ENCODE results near the gene SLC22A31.

Gene SLC22A31

DNA sequence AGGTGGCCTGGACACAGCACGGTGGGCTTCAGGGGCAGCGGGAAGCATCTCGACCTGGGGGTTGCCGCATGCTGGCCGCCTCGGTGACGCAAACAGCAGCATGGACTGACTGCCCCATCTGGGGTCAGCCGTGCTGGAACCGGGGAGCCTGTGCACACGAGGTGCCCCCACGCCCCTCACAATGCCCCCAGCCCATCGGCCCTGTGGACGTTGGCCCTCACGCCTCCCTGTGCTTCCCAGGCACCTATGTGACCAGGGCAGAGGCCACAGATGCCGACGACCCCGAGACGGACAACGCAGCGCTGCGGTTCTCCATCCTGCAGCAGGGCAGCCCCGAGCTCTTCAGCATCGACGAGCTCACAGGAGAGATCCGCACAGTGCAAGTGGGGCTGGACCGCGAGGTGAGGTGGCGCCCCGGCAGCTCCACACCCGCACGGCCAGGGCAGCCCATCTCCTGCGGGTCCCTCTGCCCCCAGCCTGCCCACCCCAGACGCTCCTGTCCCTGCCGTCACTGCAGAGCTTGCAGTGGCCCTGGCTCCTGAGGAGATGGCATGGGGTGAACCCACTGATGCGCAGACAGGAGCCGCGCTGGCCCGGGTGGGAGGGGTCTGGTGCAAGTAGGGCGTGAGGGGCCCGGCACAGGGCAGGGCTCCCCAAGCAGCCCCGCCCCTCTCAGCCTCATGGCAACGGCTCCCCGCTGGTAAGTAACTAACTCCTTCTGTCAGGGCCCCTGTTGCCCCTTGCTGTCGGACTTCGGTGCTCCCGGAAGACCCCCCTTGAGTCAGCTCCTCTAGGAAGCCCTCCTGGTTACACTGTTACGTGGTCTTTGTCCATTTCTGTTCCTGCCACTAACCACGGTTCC, 15.2 kb downstream of the SLC22A31 start:
- peaks cover 0 to 2% (median 0%) of the 10 kb centered on the region in 4 experiments for H3K4me1 ChIP-seq (ENCODE audit: control extremely low read depth in 1 of 4, control insufficient read depth in 4 of 4, insufficient read depth in 4 of 4, low read length in 3 of 4)
- POLR2A ChIA-PET, result interaction anchor here (0.6 kb wide), 1 partner anchor 16 kb away, joined by 3 read pairs; no protein-coding TSS in a partner anchor
- peak; percentile 48 to 86 (median 79) for DNase-seq
- 84% methylated on average over 39 of the region's 48 CpGs for WGBS (ENCODE audit: insufficient coverage)
- CTCF ChIA-PET, result interaction anchor here (1.5 kb wide), 1 partner anchor 12 kb away, joined by 5 read pairs; no protein-coding TSS in a partner anchor
- H3K36me3 ChIP-seq (ENCODE audit: control insufficient read depth in 4 of 4, insufficient read depth in 4 of 4, low read length in 3 of 4), result no peaks in the 10 kb centered on the region
- peaks cover 0 to 2% (median 0%) of the 10 kb centered on the region in 5 experiments for H3K27me3 ChIP-seq (replicated peaks in 2 of 5; ENCODE audit: control insufficient read depth in 4 of 5, insufficient read depth in 5 of 5, low read length in 4 of 5)
- no peak overlapping the region for H3K4me3 ChIP-seq (ENCODE audit: control insufficient read depth in 1 of 7, extremely low read depth in 1 of 7, insufficient read depth in 4 of 7, low read depth in 2 of 7, low read length in 6 of 7)
- no peaks in the 10 kb centered on the region for H3K9me3 ChIP-seq (ENCODE audit: control extremely low read depth in 1 of 5, control insufficient read depth in 4 of 5, insufficient read depth in 2 of 5, low read depth in 1 of 5, low read length in 4 of 5)
- no peak overlapping the region for H3K27ac ChIP-seq (ENCODE audit: insufficient read depth in 1 of 2, low read depth in 1 of 2, low read length in 2 of 2, poor library complexity in 1 of 2, severe bottlenecking in 2 of 2)

DNA sequence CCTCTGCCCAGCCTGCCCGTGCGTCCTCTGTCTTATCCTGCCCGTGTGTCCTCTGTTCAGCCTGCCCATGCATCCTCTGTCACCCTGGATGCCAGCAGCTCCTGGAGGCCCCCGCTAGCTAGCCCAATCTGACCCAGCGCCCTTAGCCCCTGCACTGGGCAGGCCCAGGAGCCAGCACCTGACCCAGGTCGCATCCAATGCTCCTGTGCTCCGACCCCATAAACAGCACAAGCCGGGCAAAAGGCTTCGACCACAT, 15.7 kb downstream of the SLC22A31 start:
- no peaks in the 10 kb centered on the region for H3K36me3 ChIP-seq (ENCODE audit: control insufficient read depth in 4 of 4, insufficient read depth in 4 of 4, low read length in 3 of 4)
- DNase-seq, result no peak
- H3K27ac ChIP-seq (ENCODE audit: insufficient read depth in 1 of 2, low read depth in 1 of 2, low read length in 2 of 2, poor library complexity in 1 of 2, severe bottlenecking in 2 of 2), result no peak overlapping the region
- CTCF ChIA-PET, result interaction anchor here (1.5 kb wide), 1 partner anchor 12 kb away, joined by 5 read pairs; no protein-coding TSS in a partner anchor
- H3K9me3 ChIP-seq (ENCODE audit: control extremely low read depth in 1 of 5, control insufficient read depth in 4 of 5, insufficient read depth in 2 of 5, low read depth in 1 of 5, low read length in 4 of 5), result no peaks in the 10 kb centered on the region
- H3K27me3 ChIP-seq (replicated peaks in 2 of 5; ENCODE audit: control insufficient read depth in 4 of 5, insufficient read depth in 5 of 5, low read length in 4 of 5), result peaks cover 0 to 2% (median 0%) of the 10 kb centered on the region in 5 experiments
- WGBS (ENCODE audit: insufficient coverage), result 86% methylated on average over 9 of the region's 9 CpGs
- POLR2A ChIA-PET, result no interaction called here
- H3K4me1 ChIP-seq (ENCODE audit: control extremely low read depth in 1 of 4, control insufficient read depth in 4 of 4, insufficient read depth in 4 of 4, low read length in 3 of 4), result peaks cover 0 to 2% (median 0%) of the 10 kb centered on the region in 4 experiments
- no peak overlapping the region for H3K4me3 ChIP-seq (ENCODE audit: control insufficient read depth in 1 of 7, extremely low read depth in 1 of 7, insufficient read depth in 4 of 7, low read depth in 2 of 7, low read length in 6 of 7)

DNA sequence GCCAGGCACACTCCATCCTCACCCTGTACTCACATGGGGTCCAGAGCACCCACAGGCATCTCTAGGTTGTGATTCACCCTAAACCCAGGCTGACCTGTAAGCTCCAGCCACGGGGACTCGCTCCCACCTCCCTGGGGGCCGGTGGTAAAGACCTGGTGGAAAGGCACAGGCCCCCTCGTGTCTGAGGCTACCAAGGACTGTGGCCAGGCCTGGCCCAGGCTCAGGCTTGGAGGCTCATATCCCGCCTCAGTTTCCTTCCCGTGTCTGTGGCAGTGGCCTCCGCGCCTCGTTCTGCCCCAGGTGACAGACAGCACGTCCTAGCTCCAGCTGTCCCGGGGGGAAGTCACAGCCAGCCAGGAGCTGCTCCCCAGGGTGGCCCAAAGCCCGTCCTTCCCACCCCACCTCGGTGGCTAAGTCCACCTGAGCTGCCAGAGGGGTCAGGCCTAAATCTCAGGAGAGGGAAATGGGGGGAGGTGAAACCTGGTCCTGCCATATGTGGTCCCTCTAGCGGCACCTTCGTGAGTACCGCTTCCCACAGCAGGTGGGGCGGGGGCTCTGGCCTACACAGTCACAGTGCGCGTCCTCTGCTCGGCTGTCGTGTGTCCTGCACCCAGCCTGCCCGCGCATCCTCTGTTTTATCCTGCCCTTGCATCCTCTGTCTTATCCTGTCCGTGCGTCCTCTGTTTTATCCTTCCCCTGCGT, 16.2 kb downstream of the SLC22A31 start:
- 90% methylated on average over 24 of the region's 26 CpGs for WGBS (ENCODE audit: insufficient coverage)

DNA sequence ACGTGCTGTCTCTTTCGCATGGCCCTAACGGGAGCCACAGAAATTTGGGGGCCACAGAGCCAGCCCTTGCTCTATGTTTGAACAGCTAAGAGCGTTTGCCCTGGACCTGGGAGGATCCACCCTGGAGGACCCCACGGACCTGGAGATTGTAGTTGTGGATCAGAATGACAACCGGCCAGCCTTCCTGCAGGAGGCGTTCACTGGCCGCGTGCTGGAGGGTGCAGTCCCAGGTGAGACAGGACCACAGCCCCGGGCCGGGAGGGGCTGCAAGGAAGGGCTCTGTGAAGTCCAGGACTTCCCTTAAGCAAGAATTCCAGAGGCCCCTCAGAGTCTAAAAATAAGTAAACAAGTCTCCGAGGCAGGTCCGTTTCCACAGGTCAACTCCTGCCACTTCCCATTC, 16.9 kb downstream of the SLC22A31 start:
- Histone ChIP-seq H3K4me3 (ENCODE audit: control insufficient read depth in 1 of 7, extremely low read depth in 1 of 7, insufficient read depth in 4 of 7, low read depth in 2 of 7, low read length in 6 of 7) (no peak overlapping the region), H3K9me3 (ENCODE audit: control extremely low read depth in 1 of 5, control insufficient read depth in 4 of 5, insufficient read depth in 2 of 5, low read depth in 1 of 5, low read length in 4 of 5) (no peaks in the 10 kb centered on the region), H3K27ac (ENCODE audit: insufficient read depth in 1 of 2, low read depth in 1 of 2, low read length in 2 of 2, poor library complexity in 1 of 2, severe bottlenecking in 2 of 2) (no peak overlapping the region), H3K27me3 (replicated peaks in 2 of 5; ENCODE audit: control insufficient read depth in 4 of 5, insufficient read depth in 5 of 5, low read length in 4 of 5) (no peaks in the 10 kb centered on the region), H3K36me3 (ENCODE audit: control insufficient read depth in 4 of 4, insufficient read depth in 4 of 4, low read length in 3 of 4) (no peaks in the 10 kb centered on the region), H3K4me1 (ENCODE audit: control extremely low read depth in 1 of 4, control insufficient read depth in 4 of 4, insufficient read depth in 4 of 4, low read length in 3 of 4) (peaks cover 0 to 2% (median 0%) of the 10 kb centered on the region in 4 experiments)
- CTCF ChIA-PET, result interaction anchor here (0.6 kb wide), 1 partner anchor 481 kb away, joined by 3 read pairs; no protein-coding TSS in a partner anchor
- DNase-seq, result no peak
- WGBS (ENCODE audit: insufficient coverage), result 77% methylated on average over 11 of the region's 13 CpGs
- POLR2A ChIA-PET, result no interaction called here

More for the DNA sequence above, 16.2 kb downstream of the SLC22A31 start:
- DNase-seq, result no peak
- CTCF ChIA-PET, result interaction anchor here (0.6 kb wide), 1 partner anchor 481 kb away, joined by 3 read pairs; no protein-coding TSS in a partner anchor
- Histone ChIP-seq H3K4me3 (ENCODE audit: control insufficient read depth in 1 of 7, extremely low read depth in 1 of 7, insufficient read depth in 4 of 7, low read depth in 2 of 7, low read length in 6 of 7) (no peak overlapping the region), H3K27ac (ENCODE audit: insufficient read depth in 1 of 2, low read depth in 1 of 2, low read length in 2 of 2, poor library complexity in 1 of 2, severe bottlenecking in 2 of 2) (no peak overlapping the region), H3K9me3 (ENCODE audit: control extremely low read depth in 1 of 5, control insufficient read depth in 4 of 5, insufficient read depth in 2 of 5, low read depth in 1 of 5, low read length in 4 of 5) (no peaks in the 10 kb centered on the region), H3K4me1 (ENCODE audit: control extremely low read depth in 1 of 4, control insufficient read depth in 4 of 4, insufficient read depth in 4 of 4, low read length in 3 of 4) (peaks cover 0 to 2% (median 0%) of the 10 kb centered on the region in 4 experiments), H3K27me3 (replicated peaks in 2 of 5; ENCODE audit: control insufficient read depth in 4 of 5, insufficient read depth in 5 of 5, low read length in 4 of 5) (no peaks in the 10 kb centered on the region), H3K36me3 (ENCODE audit: control insufficient read depth in 4 of 4, insufficient read depth in 4 of 4, low read length in 3 of 4) (no peaks in the 10 kb centered on the region)
- POLR2A ChIA-PET, result no interaction called here

- no peaks in the 10 kb centered on the region for H3K27me3 ChIP-seq (replicated peaks in 2 of 5; ENCODE audit: control insufficient read depth in 4 of 5, insufficient read depth in 5 of 5, low read length in 4 of 5)
- WGBS (ENCODE audit: insufficient coverage), result 96% methylated on average over 23 of the region's 25 CpGs
- ChIA-PET CTCF (interaction anchor here (0.8 kb wide), 1 partner anchor 11 kb away, joined by 3 read pairs; no protein-coding TSS in a partner anchor), POLR2A (no interaction called here)
- H3K4me3 ChIP-seq (ENCODE audit: control insufficient read depth in 1 of 7, extremely low read depth in 1 of 7, insufficient read depth in 4 of 7, low read depth in 2 of 7, low read length in 6 of 7), result no peak overlapping the region
- H3K27ac ChIP-seq (ENCODE audit: insufficient read depth in 1 of 2, low read depth in 1 of 2, low read length in 2 of 2, poor library complexity in 1 of 2, severe bottlenecking in 2 of 2), result no peak overlapping the region
- H3K9me3 ChIP-seq (ENCODE audit: control extremely low read depth in 1 of 5, control insufficient read depth in 4 of 5, insufficient read depth in 2 of 5, low read depth in 1 of 5, low read length in 4 of 5), result no peaks in the 10 kb centered on the region
- peaks cover 0 to 8% (median 4%) of the 10 kb centered on the region in 4 experiments for H3K4me1 ChIP-seq (ENCODE audit: control extremely low read depth in 1 of 4, control insufficient read depth in 4 of 4, insufficient read depth in 4 of 4, low read length in 3 of 4)
- no peak for DNase-seq
- H3K36me3 ChIP-seq (ENCODE audit: control insufficient read depth in 4 of 4, insufficient read depth in 4 of 4, low read length in 3 of 4), result no peaks in the 10 kb centered on the region
Observed at GRCh38 chr16:89179656-89180315, 20.6 kb downstream of the SLC22A31 start.

- ChIA-PET CTCF (no interaction called here), POLR2A (no interaction called here)
- Histone ChIP-seq H3K4me1 (ENCODE audit: control extremely low read depth in 1 of 4, control insufficient read depth in 4 of 4, insufficient read depth in 4 of 4, low read length in 3 of 4) (peaks cover 0 to 8% (median 4%) of the 10 kb centered on the region in 4 experiments), H3K9me3 (ENCODE audit: control extremely low read depth in 1 of 5, control insufficient read depth in 4 of 5, insufficient read depth in 2 of 5, low read depth in 1 of 5, low read length in 4 of 5) (no peaks in the 10 kb centered on the region), H3K36me3 (ENCODE audit: control insufficient read depth in 4 of 4, insufficient read depth in 4 of 4, low read length in 3 of 4) (no peaks in the 10 kb centered on the region), H3K27ac (ENCODE audit: insufficient read depth in 1 of 2, low read depth in 1 of 2, low read length in 2 of 2, poor library complexity in 1 of 2, severe bottlenecking in 2 of 2) (no peak overlapping the region), H3K27me3 (replicated peaks in 2 of 5; ENCODE audit: control insufficient read depth in 4 of 5, insufficient read depth in 5 of 5, low read length in 4 of 5) (no peaks in the 10 kb centered on the region), H3K4me3 (ENCODE audit: control insufficient read depth in 1 of 7, extremely low read depth in 1 of 7, insufficient read depth in 4 of 7, low read depth in 2 of 7, low read length in 6 of 7) (no peak overlapping the region)
- no peak for DNase-seq
- 92% methylated on average over 19 of the region's 19 CpGs for WGBS (ENCODE audit: insufficient coverage)
Observed at GRCh38 chr16:89179148-89179484, 21.2 kb downstream of the SLC22A31 start.

Data from common myeloid progenitor, CD34-positive (primary cell).